ENCODE data around the gene EDEM1. TPM values are rescaled to one million over a fixed set of nuclear protein-coding genes. Genes with fewer than 3 reads are reported as not detected.

The EDEM1 gene
- total RNA-seq, 4 donors from 2014 or later: 48.1 to 127 (median 56.3) TPM

DNA sequence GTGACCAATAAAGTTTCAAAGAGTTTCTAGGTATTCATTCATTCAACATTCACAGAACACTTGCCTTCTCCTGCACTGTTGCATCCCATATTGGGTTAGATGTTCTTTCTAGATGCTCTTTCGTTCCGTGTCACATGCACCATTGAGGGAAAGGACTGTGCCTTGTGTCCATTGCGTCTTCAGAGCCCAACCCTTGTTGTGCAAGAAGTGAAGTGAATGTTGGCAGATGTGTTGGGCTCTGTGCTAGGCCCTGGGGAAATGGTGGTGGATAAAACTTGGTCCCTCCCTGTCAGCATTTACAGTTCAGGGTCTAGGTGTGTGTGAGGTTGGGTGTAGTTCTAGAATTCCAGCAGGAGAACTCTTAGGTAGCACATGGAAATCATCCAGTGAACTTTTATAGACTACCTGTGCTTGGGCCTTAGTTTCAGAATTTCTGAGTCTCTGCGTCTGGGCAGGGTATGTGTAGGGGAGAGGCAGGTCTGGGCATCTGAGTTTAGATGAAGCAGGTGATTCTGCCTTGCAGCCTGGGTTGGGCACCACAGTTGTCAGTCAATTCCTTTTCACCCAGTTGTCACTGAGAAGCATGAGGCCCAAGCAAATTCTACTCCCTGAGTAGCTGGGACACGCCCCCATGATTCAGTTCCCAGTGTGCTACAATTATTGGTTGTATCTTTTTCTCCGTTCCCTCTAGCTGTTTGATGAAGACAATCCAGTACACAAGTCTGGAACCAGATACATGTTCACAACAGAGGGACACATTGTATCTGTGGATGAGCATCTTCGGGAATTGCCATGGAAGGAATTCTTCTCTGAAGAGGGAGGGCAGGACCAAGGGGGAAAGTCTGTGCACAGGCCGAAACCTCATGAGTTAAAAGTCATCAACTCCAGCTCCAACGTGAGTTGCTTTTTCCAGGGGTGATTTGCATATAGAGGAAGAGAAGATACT, 25.4 kb downstream of the EDEM1 start:
- Histone ChIP-seq H3K4me1 (peaks cover 4% of the 10 kb centered on the region), H3K27me3 (no peaks in the 10 kb centered on the region), H3K36me3 (peaks cover 98% of the 10 kb centered on the region), H3K9me3 (no peaks in the 10 kb centered on the region), H3K4me3 (no peak overlapping the region), H3K27ac (no peak overlapping the region)
- no peak for DNase-seq (ENCODE audit: low spot score in 2 of 2)
- TF ChIP-seq EP300 (IDR thresholded peaks at IDR 0.05) (no peak), POLR2AphosphoS5 (IDR thresholded peaks at IDR 0.05) (no peak), POLR2A (IDR thresholded peaks at IDR 0.05) (no peak)
- TF ChIP-seq, protein P1, sequence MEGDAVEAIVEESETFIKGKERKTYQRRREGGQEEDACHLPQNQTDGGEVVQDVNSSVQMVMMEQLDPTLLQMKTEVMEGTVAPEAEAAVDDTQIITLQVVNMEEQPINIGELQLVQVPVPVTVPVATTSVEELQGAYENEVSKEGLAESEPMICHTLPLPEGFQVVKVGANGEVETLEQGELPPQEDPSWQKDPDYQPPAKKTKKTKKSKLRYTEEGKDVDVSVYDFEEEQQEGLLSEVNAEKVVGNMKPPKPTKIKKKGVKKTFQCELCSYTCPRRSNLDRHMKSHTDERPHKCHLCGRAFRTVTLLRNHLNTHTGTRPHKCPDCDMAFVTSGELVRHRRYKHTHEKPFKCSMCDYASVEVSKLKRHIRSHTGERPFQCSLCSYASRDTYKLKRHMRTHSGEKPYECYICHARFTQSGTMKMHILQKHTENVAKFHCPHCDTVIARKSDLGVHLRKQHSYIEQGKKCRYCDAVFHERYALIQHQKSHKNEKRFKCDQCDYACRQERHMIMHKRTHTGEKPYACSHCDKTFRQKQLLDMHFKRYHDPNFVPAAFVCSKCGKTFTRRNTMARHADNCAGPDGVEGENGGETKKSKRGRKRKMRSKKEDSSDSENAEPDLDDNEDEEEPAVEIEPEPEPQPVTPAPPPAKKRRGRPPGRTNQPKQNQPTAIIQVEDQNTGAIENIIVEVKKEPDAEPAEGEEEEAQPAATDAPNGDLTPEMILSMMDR (IDR thresholded peaks at IDR 0.05): no peak
- 71% methylated on average over 9 of the region's 9 CpGs for WGBS

DNA sequence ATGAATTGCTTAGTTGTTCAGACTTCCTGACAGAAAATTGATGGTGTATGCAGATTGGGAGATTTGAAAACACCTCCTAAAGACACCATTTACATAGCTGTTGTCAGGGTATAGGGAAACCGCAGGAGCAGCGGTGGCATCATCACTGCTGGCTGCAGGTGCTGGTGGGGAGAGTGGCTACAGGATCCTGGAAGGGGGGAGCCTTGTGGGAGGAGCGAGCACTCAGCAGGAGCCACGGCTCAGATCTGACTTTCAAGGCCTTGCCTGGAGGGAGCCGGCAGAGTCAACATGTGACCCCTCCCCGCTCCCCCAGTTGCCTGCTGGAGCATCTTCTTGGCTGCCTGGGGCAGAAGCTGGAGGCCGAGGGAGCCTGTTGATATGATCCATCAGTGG, 26.1 kb downstream of the EDEM1 start:
- DNase-seq (ENCODE audit: low spot score in 2 of 2): no peak
- no peak overlapping the region for H3K27ac ChIP-seq
- H3K36me3 ChIP-seq: peaks cover 92% of the 10 kb centered on the region
- 86% methylated on average over 7 of the region's 7 CpGs for WGBS
- H3K4me3 ChIP-seq: no peak overlapping the region
- no peaks in the 10 kb centered on the region for H3K27me3 ChIP-seq
- peaks cover 4% of the 10 kb centered on the region for H3K4me1 ChIP-seq
- H3K9me3 ChIP-seq: no peaks in the 10 kb centered on the region
- TF ChIP-seq EP300 (IDR thresholded peaks at IDR 0.05) (no peak), POLR2AphosphoS5 (IDR thresholded peaks at IDR 0.05) (no peak), POLR2A (IDR thresholded peaks at IDR 0.05) (no peak)
- TF ChIP-seq, protein P1 (IDR thresholded peaks at IDR 0.05): no peak

DNA sequence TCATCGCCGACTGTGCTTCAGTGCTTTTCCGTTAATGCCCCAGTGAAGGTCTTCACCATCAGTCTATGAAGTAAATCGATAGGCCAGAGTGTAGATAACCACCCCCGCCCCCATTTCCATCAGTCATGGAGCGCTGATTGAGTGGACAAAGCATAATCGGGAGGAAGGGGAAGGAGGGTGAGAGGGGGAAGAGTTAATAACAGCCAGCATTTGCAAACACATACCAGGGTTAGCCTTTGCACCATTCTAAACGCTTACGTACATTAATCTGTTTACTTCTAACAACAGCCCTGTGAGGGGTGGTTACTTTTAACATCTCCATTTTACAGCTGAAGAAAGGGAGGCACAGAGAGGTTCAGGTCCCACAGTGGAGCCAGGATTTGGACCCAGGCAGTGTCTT, 26.8 kb downstream of the EDEM1 start:
- peaks cover 88% of the 10 kb centered on the region for H3K36me3 ChIP-seq
- 83% methylated on average over 9 of the region's 9 CpGs for WGBS
- H3K9me3 ChIP-seq: no peaks in the 10 kb centered on the region
- no peak overlapping the region for H3K4me3 ChIP-seq
- peaks cover 4% of the 10 kb centered on the region for H3K4me1 ChIP-seq
- H3K27ac ChIP-seq: no peak overlapping the region
- TF ChIP-seq, protein P1 (IDR thresholded peaks at IDR 0.05): no peak
- TF ChIP-seq POLR2AphosphoS5 (IDR thresholded peaks at IDR 0.05) (no peak), POLR2A (IDR thresholded peaks at IDR 0.05) (no peak)
- DNase-seq (ENCODE audit: low spot score in 2 of 2): no peak
- H3K27me3 ChIP-seq: no peaks in the 10 kb centered on the region

DNA sequence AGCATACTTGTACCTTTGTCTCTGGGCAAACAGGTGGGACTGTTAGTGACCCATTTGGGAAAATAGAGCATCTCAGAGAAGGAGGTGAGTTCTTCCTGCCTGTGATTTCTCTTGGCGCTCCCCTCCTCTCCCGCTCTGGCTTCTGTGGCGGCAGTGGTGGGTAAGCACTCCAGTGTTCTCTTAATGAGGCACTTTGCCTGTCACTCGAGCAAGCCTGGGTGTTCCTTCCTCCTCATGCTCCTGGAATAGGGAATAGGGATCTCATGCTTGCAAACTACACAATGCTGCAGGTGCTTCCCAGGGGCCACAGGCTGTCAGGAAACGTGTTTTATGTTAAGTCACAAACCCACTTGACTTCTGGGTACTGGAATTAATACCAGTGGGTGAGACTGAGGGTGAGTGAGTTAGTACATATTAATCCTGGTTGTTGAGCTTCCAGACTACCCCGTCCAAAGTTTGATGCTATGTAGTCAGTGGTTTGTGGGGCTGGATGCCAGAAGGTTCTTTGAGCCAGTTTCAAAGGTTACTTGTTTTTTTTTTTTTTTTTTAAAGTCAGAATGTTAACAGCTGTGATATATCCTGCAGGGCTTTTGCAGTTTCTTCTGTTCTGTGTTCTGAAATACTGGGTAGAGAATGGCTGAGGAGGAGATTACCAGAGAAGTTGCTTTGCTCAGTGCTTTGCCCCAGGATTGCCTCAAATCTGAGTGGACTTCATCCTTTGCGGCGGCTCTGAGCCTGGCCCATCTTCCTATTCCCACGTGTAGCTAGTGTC, 30.5 kb downstream of the EDEM1 start:
- Histone ChIP-seq H3K27ac (no peak overlapping the region), H3K4me1 (no peaks in the 10 kb centered on the region), H3K27me3 (no peaks in the 10 kb centered on the region), H3K4me3 (no peak overlapping the region), H3K9me3 (no peaks in the 10 kb centered on the region), H3K36me3 (peaks cover 57% of the 10 kb centered on the region)
- 62% methylated on average over 9 of the region's 9 CpGs for WGBS
- no peak for DNase-seq (ENCODE audit: low spot score in 2 of 2)
- TF ChIP-seq, protein P1 (IDR thresholded peaks at IDR 0.05): no peak
- TF ChIP-seq POLR2AphosphoS5 (IDR thresholded peaks at IDR 0.05): no peak

DNA sequence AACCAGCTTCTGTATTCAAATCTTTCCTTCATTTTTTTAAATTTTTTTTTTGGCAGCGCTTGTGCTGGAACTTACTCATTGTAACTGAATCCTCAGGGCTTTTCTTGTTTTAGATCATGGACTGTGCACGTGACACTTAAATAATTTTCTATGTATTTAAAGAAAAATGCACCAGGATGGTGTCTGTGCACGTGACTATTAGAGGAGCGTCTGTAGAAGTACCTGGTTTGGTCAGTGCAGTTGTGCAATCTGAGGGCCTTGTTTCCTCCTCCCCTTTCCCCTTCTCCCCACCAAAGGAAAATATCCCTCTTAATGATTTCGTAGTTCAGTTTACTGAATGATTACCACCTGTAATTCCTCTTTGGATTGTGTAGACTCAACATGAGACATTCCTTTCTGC, 31.3 kb downstream of the EDEM1 start:
- Histone ChIP-seq H3K9me3 (no peaks in the 10 kb centered on the region), H3K4me3 (no peak overlapping the region), H3K27ac (no peak overlapping the region), H3K27me3 (no peaks in the 10 kb centered on the region), H3K4me1 (no peaks in the 10 kb centered on the region), H3K36me3 (peaks cover 49% of the 10 kb centered on the region)
- no peak for DNase-seq (ENCODE audit: low spot score in 2 of 2)
- WGBS: 58% methylated on average over 5 of the region's 5 CpGs
- TF ChIP-seq POLR2A (IDR thresholded peaks at IDR 0.05) (no peak), POLR2AphosphoS5 (IDR thresholded peaks at IDR 0.05) (no peak)
- TF ChIP-seq, protein P1 (IDR thresholded peaks at IDR 0.05): no peak
